ENCODE results near the gene CENPP.

The CENPP gene

GRCh38 chr9:92483627-92484545, 158.1 kb downstream of the CENPP start:
- no peak for DNase-seq

GRCh38 chr9:92484563-92484962, 158.8 kb downstream of the CENPP start:
- DNase-seq = no peak

GRCh38 chr9:92486371-92486770, 160.6 kb downstream of the CENPP start:
- DNase-seq = no peak

GRCh38 chr9:92488681-92489550, 163.2 kb downstream of the CENPP start:
- DNase-seq = no peak

GRCh38 chr9:92492781-92493401, 167.1 kb downstream of the CENPP start:
- no peak for DNase-seq

- no peak for DNase-seq
These were observed 168.1 kb downstream of the CENPP start for GRCh38 chr9:92493749-92494387.

GRCh38 chr9:92494856-92495255, 169.1 kb downstream of the CENPP start:
- no peak for DNase-seq

- DNase-seq = no peak
These were observed 170.8 kb downstream of the CENPP start for GRCh38 chr9:92496396-92497176.

- no peak for DNase-seq
These were observed 173.9 kb downstream of the CENPP start for GRCh38 chr9:92499701-92500100.

GRCh38 chr9:92500725-92501124, 175.0 kb downstream of the CENPP start:
- DNase-seq = no peak

GRCh38 chr9:92501671-92502393, 176.1 kb downstream of the CENPP start:
- no peak for DNase-seq

- no peak for DNase-seq
These were observed 177.4 kb downstream of the CENPP start for GRCh38 chr9:92503156-92503555.

- DNase-seq = no peak
These were observed 179.1 kb downstream of the CENPP start for GRCh38 chr9:92504881-92505280.

- no peak for DNase-seq
These were observed 180.6 kb downstream of the CENPP start for GRCh38 chr9:92506184-92506857.

GRCh38 chr9:92507005-92507404, 181.3 kb downstream of the CENPP start:
- DNase-seq = no peak

GRCh38 chr9:92507496-92507895, 181.7 kb downstream of the CENPP start:
- no peak for DNase-seq

- no peak for DNase-seq
These were observed 182.5 kb downstream of the CENPP start for GRCh38 chr9:92508018-92508820.

- DNase-seq = no peak
These were observed 183.3 kb downstream of the CENPP start for GRCh38 chr9:92509050-92509449.

- no peak for DNase-seq
These were observed 185.0 kb downstream of the CENPP start for GRCh38 chr9:92510747-92511146.

GRCh38 chr9:92512622-92513021, 186.9 kb downstream of the CENPP start:
- no peak for DNase-seq
